H1 (cell line): ENCODE results near the gene SBNO2. TPM values are rescaled to one million over a fixed set of nuclear protein-coding genes. Genes with fewer than 3 reads are reported as not detected.

Source experiments
- CTCF ChIA-PET: fragments of 300-600 bp; sonication (Branson Sonifier 250); formaldehyde crosslinking; loops from one replicate; lab custom pipeline; 2021; ENCODE audit not compliant: partially characterized antibody; lab: Charles Lee
- POLR2A ChIA-PET: fragments of 300-600 bp; sonication (Branson Sonifier 250); formaldehyde crosslinking; loops from one replicate; lab custom pipeline; 2021; ENCODE audit warnings: inconsistent platforms; ENCODE audit not compliant: partially characterized antibody; lab: Charles Lee
- DNase-seq, 2 experiments: peaks; one replicate each; pipeline versions ENCODE4 v3.0.0 to v3.0.0-alpha.2; 2010 to 2022; ENCODE audit warnings: low spot score in 2 of 2, low read depth in 1 of 2, mixed read lengths in 1 of 2
- FAIRE-seq: peaks from 2 replicates; lab custom pipeline; 2011; peaks lifted over from hg19 to GRCh38; lab: Jason Lieb, UNC
- H2AFZ ChIP-seq: 2 replicates; pipeline ENCODE4 v1.8.1; 2012; ENCODE audit warnings: low read length, inconsistent platforms
- H2AK5ac ChIP-seq: 2 replicates; pipeline ENCODE4 v1.6.1; 2013; ENCODE audit warnings: low read depth, low read length
- H2BK120ac ChIP-seq: replicated peaks from 2 replicates; pipeline ENCODE3; 2013; ENCODE audit warnings: low read depth, low read length, inconsistent platforms
- H2BK12ac ChIP-seq: 2 replicates; pipeline ENCODE4 v1.6.1; 2013; ENCODE audit warnings: low read depth, low read length
- H2BK15ac ChIP-seq: 2 replicates; pipeline ENCODE4 v1.6.1; 2013; ENCODE audit warnings: low read length
- H2BK20ac ChIP-seq: 2 replicates; pipeline ENCODE4 v1.6.1; 2013; ENCODE audit warnings: low read length
- H2BK5ac ChIP-seq: 2 replicates; pipeline ENCODE4 v1.6.1; 2013; ENCODE audit warnings: low read depth, low read length
- H3K14ac ChIP-seq: 2 replicates; pipeline ENCODE4 v1.6.1; 2013; ENCODE audit warnings: inconsistent platforms; ENCODE audit not compliant: insufficient read length
- H3K18ac ChIP-seq: 2 replicates; pipeline ENCODE4 v1.6.1; 2013; ENCODE audit warnings: low read length; ENCODE audit errors: extremely low read depth
- H3K23ac ChIP-seq: 2 replicates; pipeline ENCODE4 v1.6.1; 2013; ENCODE audit warnings: inconsistent platforms; ENCODE audit not compliant: insufficient read length
- H3K23me2 ChIP-seq: 2 replicates; pipeline ENCODE4 v1.6.1; 2013; ENCODE audit warnings: low read depth, low read length
- H3K27ac ChIP-seq: 2 replicates; pipeline ENCODE4 v1.6.1; 2011; ENCODE audit warnings: low read depth, low read length, inconsistent platforms
- H3K27me3 ChIP-seq, 4 experiments: replicated peaks in 1 of 4; 1 replicate in 1 of 4; 2 replicates in 3 of 4; pipeline versions ENCODE4 v1.6.1 to v1.8.1; 2011 to 2013; ENCODE audit warnings: low read length in 3 of 4, mild to moderate bottlenecking in 3 of 4, inconsistent platforms in 2 of 4, mixed read lengths in 2 of 4, moderate library complexity in 1 of 4; ENCODE audit not compliant: control insufficient read depth in 3 of 4, insufficient read depth in 3 of 4; ENCODE audit errors: extremely low read depth in 1 of 4
- H3K36me3 ChIP-seq, 4 experiments: 2 replicates each; pipeline versions ENCODE4 v1.6.1 to v1.8.1; 2011 to 2013; ENCODE audit warnings: mild to moderate bottlenecking in 4 of 4, low read length in 3 of 4, moderate library complexity in 2 of 4, control low read depth in 1 of 4, inconsistent platforms in 1 of 4; ENCODE audit not compliant: insufficient read depth in 4 of 4, control insufficient read depth in 2 of 4
- H3K4ac ChIP-seq: replicated peaks from 2 replicates; pipeline ENCODE3; 2013; ENCODE audit warnings: low read length, low read depth, mixed read lengths, inconsistent platforms; ENCODE audit not compliant: insufficient read length
- H3K4me1 ChIP-seq, 4 experiments: replicated peaks in 1 of 4; 1 replicate in 1 of 4; 2 replicates in 3 of 4; pipeline versions ENCODE4 v1.6.1 to v1.8.1; 2011 to 2013; ENCODE audit warnings: low read length in 3 of 4, inconsistent platforms in 2 of 4, mixed read lengths in 1 of 4; ENCODE audit not compliant: insufficient read depth in 4 of 4, control insufficient read depth in 3 of 4
- H3K4me2 ChIP-seq, 2 experiments: 2 replicates each; pipeline versions ENCODE4 v1.6.1 to v1.8.1; 2011 to 2013; ENCODE audit warnings: low read depth in 2 of 2, low read length in 2 of 2, control low read depth in 1 of 2, inconsistent platforms in 1 of 2, mild to moderate bottlenecking in 1 of 2; ENCODE audit not compliant: insufficient read depth in 1 of 2
- H3K4me3 ChIP-seq, 4 experiments: fragments of 200-600, 300-600 bp in 1 of 4; sonication (generic), shearing (Covaris generic), sonication (Bioruptor Twin) in 1 of 4; 2 replicates each; pipeline versions ENCODE4 v1.5.1 to v1.8.1; 2011 to 2016; ENCODE audit warnings: low read length in 4 of 4, low read depth in 3 of 4, control low read depth in 2 of 4, inconsistent platforms in 2 of 4, mild to moderate bottlenecking in 2 of 4, mixed read lengths in 1 of 4, moderate library complexity in 1 of 4; ENCODE audit not compliant: insufficient read depth in 2 of 4; ENCODE audit errors: extremely low read depth in 1 of 4
- H3K56ac ChIP-seq: replicated peaks from 2 replicates; pipeline ENCODE3; 2013; ENCODE audit warnings: low read depth, mild to moderate bottlenecking, mixed read lengths, low read length, inconsistent platforms; ENCODE audit not compliant: insufficient read length
- H3K79me1 ChIP-seq: 2 replicates; pipeline ENCODE4 v1.6.1; 2013; ENCODE audit warnings: low read depth, low read length, control low read depth
- H3K79me2 ChIP-seq, 2 experiments: 2 replicates each; pipeline versions ENCODE4 v1.6.1 to v1.8.1; 2012 to 2013; ENCODE audit warnings: low read length in 2 of 2, mild to moderate bottlenecking in 2 of 2, inconsistent platforms in 1 of 2; ENCODE audit not compliant: insufficient read depth in 2 of 2, control insufficient read depth in 1 of 2
- H3K9ac ChIP-seq, 4 experiments: replicated peaks in 1 of 4; 1 replicate in 1 of 4; 2 replicates in 3 of 4; pipeline versions ENCODE4 v1.6.1 to v1.8.1; 2011 to 2013; ENCODE audit warnings: low read depth in 3 of 4, low read length in 3 of 4, control low read depth in 2 of 4, mild to moderate bottlenecking in 2 of 4, moderate library complexity in 2 of 4, inconsistent platforms in 1 of 4; ENCODE audit errors: extremely low read depth in 1 of 4
- H3K9me3 ChIP-seq, 2 experiments: 2 replicates each; pipeline versions ENCODE4 v1.6.1 to v1.8.1; 2012 to 2013; ENCODE audit warnings: mild to moderate bottlenecking in 2 of 2, moderate library complexity in 2 of 2, control low read depth in 1 of 2, inconsistent platforms in 1 of 2, low read depth in 1 of 2, low read length in 1 of 2, mixed read lengths in 1 of 2; ENCODE audit not compliant: insufficient read depth in 2 of 2
- H4K20me1 ChIP-seq, 2 experiments: replicated peaks in 1 of 2; 2 replicates each; pipeline versions ENCODE3 to v1.8.1; 2011 to 2013; ENCODE audit warnings: inconsistent platforms in 2 of 2, low read length in 2 of 2, mild to moderate bottlenecking in 1 of 2; ENCODE audit not compliant: insufficient read depth in 2 of 2, control insufficient read depth in 1 of 2
- H4K5ac ChIP-seq: 2 replicates; pipeline ENCODE4 v1.6.1; 2013; ENCODE audit warnings: low read length, low read depth, mixed read lengths, inconsistent platforms; ENCODE audit not compliant: insufficient read length
- H4K8ac ChIP-seq: 2 replicates; pipeline ENCODE4 v1.8.0; 2013; ENCODE audit warnings: mild to moderate bottlenecking, moderate library complexity, low read length, inconsistent platforms; ENCODE audit not compliant: insufficient read depth; ENCODE audit errors: extremely low read depth
- H4K91ac ChIP-seq: replicated peaks from 2 replicates; pipeline ENCODE3; 2013; ENCODE audit warnings: low read length, mixed read lengths, inconsistent platforms; ENCODE audit not compliant: insufficient read length
- RBBP5 ChIP-seq: IDR thresholded peaks from 2 replicates; pipeline ENCODE4 v1.7.1; 2012; ENCODE audit warnings: low read depth, mild to moderate bottlenecking, inconsistent platforms, low read length, moderate library complexity, borderline replicate concordance
- WGBS, 2 experiments: shearing (Covaris generic) in 1 of 2; methylation state at CpG; one replicate each; pipeline versions ENCODE4 v1.1.6 to v1.1.7; 2013 to 2015; ENCODE audit warnings: low lambda C conversion rate in 2 of 2, mixed read lengths in 2 of 2, inconsistent platforms in 1 of 2, low coverage in 1 of 2, missing lambda C conversion rate in 1 of 2; ENCODE audit not compliant: insufficient replicate concordance in 2 of 2, insufficient coverage in 1 of 2, insufficient read length in 1 of 2; ENCODE audit errors: extremely low coverage in 1 of 2, missing lambda C conversion rate in 1 of 2; 5-methylcytosine and 5-hydroxymethylcytosine counted together
- polyA plus RNA-seq, 7 experiments: library from polyadenylated mRNA; depleted of rRNA in 3 of 7; stranded (reverse) in 5 of 7; unstranded in 2 of 7; fragments of >200 nt in 5 of 7; fragments of 200-250 nt in 2 of 7; gene quantifications; 1 replicate in 5 of 7; 2 replicates in 1 of 7; 4 replicates in 1 of 7; pipeline versions ENCODE4 v1.2.1 to v1.2.3, GENCODE V29; 2011 to 2013; ENCODE audit warnings: missing spikeins in 2 of 7, mixed read lengths in 2 of 7
- total RNA-seq: library from RNA; stranded (reverse); fragmentation: NEBNext Ultra II Directional; extraction: Animal tissue kit (Norgen Biotek cat#: 25700); gene quantifications from 2 replicates; pipeline ENCODE4 v1.2.1, GENCODE V29; 2021
- TF ChIP-seq, protein P1 (sequence below): IDR thresholded peaks from 2 replicates; pipeline ENCODE4 v1.6.1; 2011; ENCODE audit warnings: low read length, improper control_type of control experiment

SBNO2 gene
- total and polyA plus RNA-seq, 2 of the 8 experiments (the other 6 are each of a cell fraction or from before 2014, with no cell fraction given): 12.2 to 31.4 TPM

- H3K9me3 ChIP-seq: no peaks in the 10 kb centered on the region
- POLR2A ChIA-PET: interaction anchor here (0.5 to 10.3 kb wide), 21 partner anchors 9 to 845 kb away, joined by 3 to 93 read pairs (median 4); partner anchors contain the start of genes ABCA7, ARHGAP45, ATP5F1D and CIRBP
- H3K18ac ChIP-seq: no peak overlapping the region
- no peak overlapping the region for H4K91ac ChIP-seq
- H3K4me1 ChIP-seq: peaks cover 0 to 7% (median 0%) of the 10 kb centered on the region in 4 experiments; a peak in 4 of 7 replicates
- no peak overlapping the region for H3K14ac ChIP-seq
- FAIRE-seq (no peak), DNase-seq (peak in 1 of 2 experiments; percentile 98)
- 81% methylated on average over 46 of the region's 58 CpGs; no CpG with 5 or more reads in 1 of the 2 experiments for WGBS, 2 experiments
- H2BK20ac ChIP-seq: no peak overlapping the region
- H4K8ac ChIP-seq: no peak overlapping the region; the same call in 1 of the 2 replicates
- no peaks in the 10 kb centered on the region; the same call in 1 of the 2 replicates for H3K79me1 ChIP-seq
- H3K36me3 ChIP-seq: peaks cover 0 to 52% (median 14%) of the 10 kb centered on the region in 4 experiments; a peak in 4 of 8 replicates
- H2BK12ac ChIP-seq: no peak overlapping the region
- H2BK5ac ChIP-seq: no peak overlapping the region
- H4K20me1 ChIP-seq: peaks cover 0 to 17% of the 10 kb centered on the region in 2 experiments
- H3K4me3 ChIP-seq: peak overlapping the region in 2 of 4 experiments; percentile 19 to 21; a peak in 2 of 8 replicates
- H2AFZ ChIP-seq: no peak overlapping the region
- H3K27me3 ChIP-seq: no peaks in the 10 kb centered on the region
- H3K23me2 ChIP-seq: no peaks in the 10 kb centered on the region
- no peak overlapping the region for H3K56ac ChIP-seq
- H2AK5ac ChIP-seq: no peak overlapping the region
- no peak for TF ChIP-seq RBBP5
- TF ChIP-seq, protein P1, sequence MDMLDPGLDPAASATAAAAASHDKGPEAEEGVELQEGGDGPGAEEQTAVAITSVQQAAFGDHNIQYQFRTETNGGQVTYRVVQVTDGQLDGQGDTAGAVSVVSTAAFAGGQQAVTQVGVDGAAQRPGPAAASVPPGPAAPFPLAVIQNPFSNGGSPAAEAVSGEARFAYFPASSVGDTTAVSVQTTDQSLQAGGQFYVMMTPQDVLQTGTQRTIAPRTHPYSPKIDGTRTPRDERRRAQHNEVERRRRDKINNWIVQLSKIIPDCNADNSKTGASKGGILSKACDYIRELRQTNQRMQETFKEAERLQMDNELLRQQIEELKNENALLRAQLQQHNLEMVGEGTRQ: 0 out of 2 replicates have a peak, but pooled peaks have one; percentile 1
- TF ChIP-seq, all 59 proteins: peak for 1
- Histone ChIP-seq H2BK120ac (no peak overlapping the region), H3K27ac (no peak overlapping the region), H2BK15ac (no peak overlapping the region), H3K4me2 (peak overlapping the region in 1 of 2 experiments; percentile 58; a peak in 1 of 4 replicates), H3K23ac (no peak overlapping the region), H3K4ac (no peak overlapping the region), H4K5ac (no peak overlapping the region), H3K9ac (no peak overlapping the region), H3K79me2 (no peaks in the 10 kb centered on the region)
- CTCF ChIA-PET: interaction anchor here (0.6 to 8.9 kb wide), 19 partner anchors 10 to 189 kb away, joined by 3 to 54 read pairs (median 4); partner anchors contain the start of genes ARHGAP45, MED16 and RNU6-9
Observed at GRCh38 chr19:1081301-1082164, 92.5 kb downstream of the SBNO2 start.
